Hepatocyte (in vitro differentiated cells): ENCODE measurements around the gene HOXC4.

Experiments
- CTCF ChIP-seq: fragments of 200-600 bp; sonication (generic); IDR thresholded peaks from 2 replicates; pipeline ENCODE4 v1.5.1; 2016; ENCODE audit warnings: antibody characterized with exemption, mild to moderate bottlenecking; ENCODE audit not compliant: poor library complexity
- EZH2 ChIP-seq: fragments of 200-600 bp; sonication (generic); IDR thresholded peaks from 2 replicates; pipeline ENCODE4 v1.6.1; 2016; ENCODE audit warnings: antibody characterized with exemption, mild to moderate bottlenecking, borderline replicate concordance

GRCh38 chr12:54010053-54010971, 43.3 kb upstream of the HOXC4 start:
- TF ChIP-seq CTCF (no peak), EZH2 (no peak)
